GM20000 (cell line): ENCODE results near the gene KRT2.

Source experiments
- DNase-seq: peaks from one replicate; pipeline ENCODE4 v3.0.0; 2012; ENCODE audit warnings: low spot score
- CTCF ChIP-seq: IDR thresholded peaks from 2 replicates; pipeline ENCODE4 v1.5.1; 2012; ENCODE audit warnings: mild to moderate bottlenecking, control low read depth; ENCODE audit errors: extremely low read depth, missing control alignments

The KRT2 gene

GRCh38 chr12:52627395-52628110 lies 24.5 kb downstream of the KRT2 start:
- no peak for TF ChIP-seq CTCF
- DNase-seq = no peak

- no peak for DNase-seq
- no peak for TF ChIP-seq CTCF
Observed at GRCh38 chr12:52622349-52622748, 29.7 kb downstream of the KRT2 start.

- no peak for DNase-seq
- no peak for TF ChIP-seq CTCF
Observed at GRCh38 chr12:52618866-52619265, 33.1 kb downstream of the KRT2 start.

GRCh38 chr12:52618216-52618615 lies 33.8 kb downstream of the KRT2 start, which contains the start of gene KRT73:
KRT73 (minus strand) TSS chr12:52618559; CDS start chr12:52618524, 35 bp downstream.
- TF ChIP-seq CTCF = no peak
- DNase-seq = no peak

GRCh38 chr12:52617403-52617785 lies 34.6 kb downstream of the KRT2 start:
- DNase-seq = no peak
- TF ChIP-seq CTCF = no peak

GRCh38 chr12:52616680-52617402 lies 35.2 kb downstream of the KRT2 start:
- TF ChIP-seq CTCF = no peak
- DNase-seq = no peak

- TF ChIP-seq CTCF = no peak
- DNase-seq = no peak
Observed at GRCh38 chr12:52615912-52616311, 36.1 kb downstream of the KRT2 start.
